ENCODE results near the gene SLC6A5. TPM values are rescaled to one million over a fixed set of nuclear protein-coding genes. Genes with fewer than 3 reads are reported as not detected.

Gene SLC6A5
- total and polyA plus RNA-seq, 7 donors: not detected

DNA sequence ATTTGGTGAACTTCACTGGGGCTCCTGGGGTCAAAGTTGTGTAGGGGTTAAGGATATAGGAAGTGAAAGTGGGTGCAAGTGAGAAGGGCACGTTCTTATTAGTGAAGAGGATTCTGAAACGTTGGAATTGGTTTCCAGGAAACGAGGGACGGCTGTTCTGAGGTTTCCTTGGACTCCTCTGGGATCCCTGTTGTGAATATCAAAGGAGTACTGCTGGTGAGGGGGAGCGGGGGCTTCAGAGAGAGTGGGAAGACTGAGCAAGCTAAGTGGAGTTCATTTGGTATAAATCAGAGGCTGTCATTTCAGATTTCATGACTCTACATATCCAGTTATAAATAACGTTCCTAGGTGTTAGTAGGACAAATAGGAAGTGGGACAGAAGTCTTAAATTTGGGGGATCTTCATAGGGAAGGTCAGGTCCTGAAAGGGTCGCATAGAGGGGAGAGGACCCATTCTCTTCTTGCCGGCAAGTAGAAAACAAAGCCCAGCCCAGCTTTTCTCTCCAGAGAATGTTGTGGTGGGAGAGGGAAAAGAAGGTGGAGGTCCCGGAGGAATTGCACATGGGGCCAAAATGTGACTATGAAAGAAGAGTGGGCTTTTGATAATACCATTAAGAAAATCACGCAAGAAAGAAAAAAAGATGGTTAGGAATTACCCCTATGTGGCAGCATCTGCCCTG lies 68.9 kb downstream of the SLC6A5 start:
- WGBS, 3 donors: 4 to 8% (median 7%) methylated on average over 10 of the region's 10 CpGs
- intact Hi-C loops (cut with DNase I): no loop called here
- Histone ChIP-seq H3K9me3 (no peaks in the 10 kb centered on the region), H3K36me3 (ENCODE audit: insufficient read depth in 1 of 2, low read depth in 1 of 2) (no peaks in the 10 kb centered on the region), H3K4me1 (peaks cover 4% of the 10 kb centered on the region), H3K4me3 (no peak overlapping the region), H3K27me3 (ENCODE audit: insufficient read depth in 3 of 3, low read length in 2 of 3) (peaks cover 0 to 60% (median 20%) of the 10 kb centered on the region in 3 donors), H3K27ac (no peak overlapping the region)
- TF ChIP-seq, protein P1, sequence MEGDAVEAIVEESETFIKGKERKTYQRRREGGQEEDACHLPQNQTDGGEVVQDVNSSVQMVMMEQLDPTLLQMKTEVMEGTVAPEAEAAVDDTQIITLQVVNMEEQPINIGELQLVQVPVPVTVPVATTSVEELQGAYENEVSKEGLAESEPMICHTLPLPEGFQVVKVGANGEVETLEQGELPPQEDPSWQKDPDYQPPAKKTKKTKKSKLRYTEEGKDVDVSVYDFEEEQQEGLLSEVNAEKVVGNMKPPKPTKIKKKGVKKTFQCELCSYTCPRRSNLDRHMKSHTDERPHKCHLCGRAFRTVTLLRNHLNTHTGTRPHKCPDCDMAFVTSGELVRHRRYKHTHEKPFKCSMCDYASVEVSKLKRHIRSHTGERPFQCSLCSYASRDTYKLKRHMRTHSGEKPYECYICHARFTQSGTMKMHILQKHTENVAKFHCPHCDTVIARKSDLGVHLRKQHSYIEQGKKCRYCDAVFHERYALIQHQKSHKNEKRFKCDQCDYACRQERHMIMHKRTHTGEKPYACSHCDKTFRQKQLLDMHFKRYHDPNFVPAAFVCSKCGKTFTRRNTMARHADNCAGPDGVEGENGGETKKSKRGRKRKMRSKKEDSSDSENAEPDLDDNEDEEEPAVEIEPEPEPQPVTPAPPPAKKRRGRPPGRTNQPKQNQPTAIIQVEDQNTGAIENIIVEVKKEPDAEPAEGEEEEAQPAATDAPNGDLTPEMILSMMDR (IDR thresholded peaks at IDR 0.05): no peak
- ATAC-seq (no peak), DNase-seq (no peak)

DNA sequence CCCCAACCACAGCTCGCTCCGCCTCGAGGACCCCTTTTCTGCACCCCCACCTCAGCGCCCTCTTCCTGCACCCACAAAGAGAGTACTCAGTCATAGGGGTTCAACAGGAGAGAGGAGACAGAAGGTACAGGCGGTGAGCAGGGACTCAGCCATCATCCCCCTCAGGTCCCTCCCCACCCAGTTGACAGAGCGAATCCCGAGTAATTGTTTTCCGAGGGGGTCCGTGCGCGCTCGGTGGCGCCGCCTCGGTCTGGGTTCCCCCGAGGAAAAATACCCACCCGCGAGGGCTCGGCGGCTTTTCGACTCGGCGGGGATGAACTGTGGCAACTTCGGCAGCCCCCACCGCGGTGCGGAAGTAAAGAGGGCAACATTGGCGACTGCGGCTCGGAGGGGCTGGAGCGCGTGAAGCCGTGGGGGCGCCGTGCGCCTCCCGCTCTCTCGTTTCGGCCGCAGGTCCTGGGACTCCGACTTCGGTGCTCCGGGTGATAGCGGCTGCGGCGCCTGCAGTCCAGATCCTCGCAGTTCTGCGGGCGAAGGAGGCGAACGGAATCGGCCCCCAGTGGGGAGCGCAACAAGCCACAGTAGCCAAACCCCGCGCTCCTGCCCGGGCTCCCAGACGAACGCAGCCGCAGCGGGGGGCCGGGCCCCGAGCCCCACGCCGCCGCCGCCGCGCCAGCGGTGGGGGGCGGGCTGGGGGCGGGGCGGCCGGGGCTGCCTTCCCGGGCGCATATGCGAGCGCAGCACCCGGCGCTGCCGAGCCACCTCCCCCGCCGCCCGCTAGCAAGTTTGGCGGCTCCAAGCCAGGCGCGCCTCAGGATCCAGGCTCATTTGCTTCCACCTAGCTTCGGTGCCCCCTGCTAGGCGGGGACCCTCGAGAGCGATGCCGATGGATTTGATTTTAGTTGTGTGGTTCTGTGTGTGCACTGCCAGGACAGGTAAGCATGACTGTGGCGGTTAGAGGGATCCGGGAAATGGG lies 69.7 kb downstream of the SLC6A5 start, which contains the start of gene NELL1:
TSS of gene NELL1 (plus strand) at position 743 of the 976 bp plus-strand sequence.
- WGBS, 3 donors: 0 to 1% (median 1%) methylated on average over 63 to 93 of the region's 93 CpGs
- TF ChIP-seq, protein P1 (IDR thresholded peaks at IDR 0.05): no peak
- DNase-seq: no peak
- no peak for ATAC-seq
- Histone ChIP-seq H3K4me1 (peaks cover 4% of the 10 kb centered on the region), H3K27ac (no peak within 1 kb of the TSS), H3K4me3 (peak within 1 kb of the TSS; percentile 52), H3K36me3 (ENCODE audit: insufficient read depth in 1 of 2, low read depth in 1 of 2) (no peaks in the 10 kb centered on the region), H3K9me3 (no peaks in the 10 kb centered on the region), H3K27me3 (ENCODE audit: insufficient read depth in 3 of 3, low read length in 2 of 3) (peaks cover 0 to 60% (median 20%) of the 10 kb centered on the region in 3 donors)
- intact Hi-C loops (cut with DNase I): no loop called here

DNA sequence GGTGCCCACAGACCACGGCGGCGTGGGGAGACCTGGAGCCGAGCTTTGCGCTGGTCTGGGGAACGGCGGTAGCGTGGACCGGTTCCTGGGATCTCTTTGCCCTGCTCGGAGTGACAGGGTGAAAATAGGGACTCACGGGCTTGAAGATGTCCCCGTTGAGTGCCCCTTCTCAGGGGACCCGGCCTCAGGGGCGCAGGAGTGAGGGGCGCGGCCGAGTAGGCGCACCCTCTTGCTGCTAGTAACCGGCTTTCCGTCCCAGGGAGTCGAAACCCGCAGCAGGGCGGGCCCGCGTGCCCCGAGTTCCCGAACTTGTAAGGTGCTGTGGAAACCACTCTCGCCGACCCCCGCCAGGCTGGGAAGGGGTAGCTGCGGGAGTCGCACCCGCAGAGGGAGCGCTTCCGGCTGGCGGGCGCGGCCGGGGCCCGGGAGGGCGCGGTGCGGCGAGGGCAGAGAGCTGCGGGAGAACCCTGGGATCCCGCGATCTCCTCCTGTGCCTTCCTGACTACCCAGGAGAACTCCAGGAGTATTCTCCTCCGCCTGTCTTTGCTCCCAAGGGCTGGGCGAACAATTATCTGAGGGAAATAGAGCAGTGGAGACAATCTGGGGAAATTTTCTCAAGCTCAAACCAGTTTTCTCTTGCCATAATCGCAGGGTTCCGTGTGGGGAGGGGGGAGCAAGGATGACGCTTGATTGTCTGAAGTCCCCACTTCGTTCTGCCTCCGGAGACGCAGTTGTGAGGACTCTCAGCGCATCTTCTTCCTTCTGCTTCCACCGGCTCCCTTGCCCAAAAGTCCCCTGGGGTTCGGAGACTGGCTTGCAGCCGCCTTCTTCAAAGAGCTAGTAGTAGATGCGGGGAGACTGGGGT lies 70.6 kb downstream of the SLC6A5 start:
- TF ChIP-seq, protein P1 (IDR thresholded peaks at IDR 0.05): no peak
- no peaks in the 10 kb centered on the region for H3K36me3 ChIP-seq (ENCODE audit: insufficient read depth in 1 of 2, low read depth in 1 of 2)
- no peaks in the 10 kb centered on the region for H3K9me3 ChIP-seq
- 0 to 1% (median 1%) methylated on average over 48 to 60 of the region's 60 CpGs for WGBS, 3 donors
- H3K27me3 ChIP-seq (ENCODE audit: insufficient read depth in 3 of 3, low read length in 2 of 3): peaks cover 0 to 64% (median 20%) of the 10 kb centered on the region in 3 donors
- H3K27ac ChIP-seq: no peak overlapping the region
- intact Hi-C loops (cut with DNase I): no loop called here
- H3K4me3 ChIP-seq: peak overlapping the region; percentile 52
- ATAC-seq: peak in 1 of 4 donors; percentile 35
- peaks cover 4% of the 10 kb centered on the region for H3K4me1 ChIP-seq
- DNase-seq: no peak

DNA sequence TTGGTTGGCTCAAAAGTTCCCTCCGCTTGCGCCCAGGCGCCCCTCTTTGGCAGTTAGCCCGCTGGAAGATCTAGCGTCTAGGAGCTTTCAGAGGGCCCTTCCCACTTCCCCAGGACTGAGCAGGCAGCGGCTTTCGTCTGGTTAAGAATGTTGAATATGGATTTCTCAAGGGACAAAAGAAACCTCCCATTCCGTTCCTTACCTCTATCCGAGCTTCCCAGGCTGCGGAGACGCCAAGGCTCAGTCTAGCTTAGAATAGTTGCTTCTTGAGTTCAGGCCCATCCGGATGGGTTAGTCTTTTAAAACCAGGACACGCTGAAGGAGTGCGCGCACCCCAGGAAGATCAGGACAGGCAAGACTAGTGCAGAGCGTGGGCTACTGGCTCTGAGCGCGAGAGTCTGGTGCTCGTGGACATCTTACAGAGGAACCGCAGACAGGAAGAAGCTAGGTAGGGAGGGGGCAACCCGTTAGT lies 71.6 kb downstream of the SLC6A5 start:
- Histone ChIP-seq H3K27ac (no peak overlapping the region), H3K9me3 (no peaks in the 10 kb centered on the region), H3K36me3 (ENCODE audit: insufficient read depth in 1 of 2, low read depth in 1 of 2) (no peaks in the 10 kb centered on the region), H3K27me3 (ENCODE audit: insufficient read depth in 3 of 3, low read length in 2 of 3) (peaks cover 0 to 66% (median 20%) of the 10 kb centered on the region in 3 donors), H3K4me3 (no peak overlapping the region), H3K4me1 (peaks cover 4% of the 10 kb centered on the region)
- no peak for DNase-seq
- TF ChIP-seq, protein P1 (IDR thresholded peaks at IDR 0.05): no peak
- no peak for ATAC-seq
- WGBS, 3 donors: 3 to 5% (median 4%) methylated on average over 21 of the region's 21 CpGs
- intact Hi-C loops (cut with DNase I): no loop called here

Measured in psoas muscle (tissue), 8 donors.